HG03095 (cell line): ENCODE results near the gene SETBP1.

ENCODE experiments used
- ATAC-seq: cut with Tn5 transposase; IDR thresholded peaks from one replicate; pipeline ENCODE4 v1.9.1; 2021; ENCODE audit warnings: moderate library complexity; ENCODE audit not compliant: unreplicated experiment

The SETBP1 gene

DNA sequence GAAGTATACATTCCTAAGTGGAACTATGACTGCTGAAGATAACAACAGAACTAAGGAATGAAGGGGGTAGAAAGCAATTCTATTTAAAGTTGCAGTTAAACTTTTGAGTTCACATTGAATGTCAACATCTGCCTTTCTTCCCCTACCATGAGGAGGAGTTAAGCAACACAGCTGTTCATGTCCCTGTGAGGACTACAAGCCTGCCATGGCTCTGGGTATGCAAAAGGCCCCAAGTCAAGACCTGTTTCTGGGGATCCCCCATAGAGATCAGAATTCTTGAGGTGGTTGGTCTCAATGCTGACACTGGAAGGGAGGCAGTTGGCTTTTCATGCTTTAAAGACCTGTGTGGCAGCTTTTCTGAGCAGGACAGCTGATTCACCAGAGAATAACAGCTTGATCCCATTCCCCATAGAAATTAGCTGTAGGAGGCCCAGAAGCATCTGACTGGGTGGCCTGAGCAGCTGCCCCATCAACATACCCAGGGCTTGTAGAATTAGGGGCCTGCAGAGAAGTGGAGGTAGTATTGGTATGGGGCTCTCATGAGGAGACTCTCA, 131.0 kb downstream of the SETBP1 start:
- no peak for ATAC-seq

DNA sequence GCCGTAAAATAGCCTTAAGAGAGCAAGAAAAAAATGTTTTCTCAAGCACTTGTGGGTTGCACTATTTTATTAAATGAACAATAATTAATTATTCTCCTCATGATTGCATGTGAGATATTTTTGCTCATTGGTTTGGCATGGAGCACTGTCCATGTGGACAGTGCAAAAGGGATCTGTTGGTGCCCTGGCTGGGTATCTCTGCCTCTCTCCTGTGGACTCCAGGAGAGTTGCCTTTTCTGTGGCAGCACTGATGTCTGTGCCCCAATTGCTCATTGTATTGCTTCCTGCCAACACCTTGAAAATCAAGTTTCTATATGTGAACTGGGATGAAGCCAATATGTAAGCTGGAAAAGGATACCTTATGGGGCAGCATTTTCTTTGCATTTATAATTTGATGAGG, 131.7 kb downstream of the SETBP1 start:
- ATAC-seq: no peak

DNA sequence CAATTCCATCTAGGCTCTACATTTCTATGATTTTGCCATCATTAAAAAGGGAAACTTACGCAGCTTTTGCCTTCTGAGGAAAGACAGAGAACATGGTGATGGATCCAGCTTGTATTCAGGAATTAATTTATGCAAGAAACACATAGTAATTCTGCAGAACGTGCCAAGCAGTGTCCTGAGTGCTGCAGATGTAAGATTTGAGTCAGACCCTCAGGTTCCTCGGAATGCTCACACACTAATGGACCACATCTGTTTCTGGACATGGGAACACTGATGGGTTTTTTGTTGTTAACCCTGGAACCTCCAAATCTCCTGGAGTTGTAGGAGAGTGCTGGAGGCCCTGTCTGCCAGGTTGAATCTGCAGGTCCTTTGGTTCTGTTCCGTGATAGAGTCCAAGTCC, 132.9 kb downstream of the SETBP1 start:
- ATAC-seq: no peak

DNA sequence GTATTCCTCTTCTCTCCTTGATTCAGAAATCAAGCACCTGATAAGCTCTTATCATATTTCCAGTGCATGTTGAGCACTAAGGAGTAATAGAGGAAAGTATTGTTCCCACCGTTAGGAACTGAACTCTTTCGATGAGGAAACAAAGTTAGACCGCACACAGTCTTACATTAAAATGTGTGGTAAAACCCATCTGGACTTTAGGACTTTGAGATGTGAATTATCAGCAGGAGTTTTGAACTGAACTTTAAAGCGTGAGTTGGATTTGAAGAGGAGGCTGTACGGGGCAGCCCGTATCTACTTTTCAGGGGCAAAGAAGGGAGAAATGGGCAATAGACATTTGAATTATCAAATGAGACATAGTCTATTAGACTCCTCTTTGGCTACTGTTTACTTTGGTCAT, 134.4 kb downstream of the SETBP1 start:
- no peak for ATAC-seq

DNA sequence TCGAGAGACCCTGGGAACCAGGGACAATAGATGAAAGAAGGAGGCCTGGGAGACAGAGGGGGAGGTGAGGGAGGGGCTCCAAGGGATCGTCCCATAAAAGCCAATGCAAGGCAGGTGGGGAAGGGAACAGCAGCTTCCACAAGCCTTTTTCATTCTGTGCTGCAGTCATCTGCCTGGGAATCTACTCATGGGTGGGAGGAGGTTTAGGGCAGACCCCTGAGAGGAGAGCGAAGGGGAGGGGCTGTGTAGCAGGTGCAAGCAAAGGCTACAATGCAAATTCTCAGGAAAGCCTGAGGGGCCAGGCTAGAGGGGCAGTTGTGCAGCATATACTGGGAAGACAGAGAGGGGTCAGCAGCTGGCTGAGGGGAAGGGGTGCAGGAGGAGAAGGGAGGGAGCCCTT, 135.4 kb downstream of the SETBP1 start:
- ATAC-seq: no peak

DNA sequence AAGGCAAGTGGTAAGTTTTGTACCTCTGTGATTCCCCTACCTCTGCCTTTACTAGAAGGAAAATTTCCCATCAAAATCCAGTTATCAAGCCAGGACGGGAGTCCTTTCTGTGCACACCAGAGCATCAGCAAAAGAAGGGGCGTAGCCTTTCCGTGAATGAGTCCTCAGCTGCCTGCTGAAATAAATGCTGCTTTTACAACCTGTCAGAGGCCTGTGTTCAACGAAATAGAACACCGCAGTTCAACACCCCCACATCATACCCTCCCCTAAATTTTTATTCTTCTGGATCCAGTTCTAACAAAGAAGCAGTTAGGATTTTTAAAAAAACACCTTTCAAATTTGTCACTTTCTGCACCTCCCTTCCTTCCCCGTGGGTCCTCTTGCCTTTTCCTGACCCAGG, 135.8 kb downstream of the SETBP1 start:
- ATAC-seq: no peak

DNA sequence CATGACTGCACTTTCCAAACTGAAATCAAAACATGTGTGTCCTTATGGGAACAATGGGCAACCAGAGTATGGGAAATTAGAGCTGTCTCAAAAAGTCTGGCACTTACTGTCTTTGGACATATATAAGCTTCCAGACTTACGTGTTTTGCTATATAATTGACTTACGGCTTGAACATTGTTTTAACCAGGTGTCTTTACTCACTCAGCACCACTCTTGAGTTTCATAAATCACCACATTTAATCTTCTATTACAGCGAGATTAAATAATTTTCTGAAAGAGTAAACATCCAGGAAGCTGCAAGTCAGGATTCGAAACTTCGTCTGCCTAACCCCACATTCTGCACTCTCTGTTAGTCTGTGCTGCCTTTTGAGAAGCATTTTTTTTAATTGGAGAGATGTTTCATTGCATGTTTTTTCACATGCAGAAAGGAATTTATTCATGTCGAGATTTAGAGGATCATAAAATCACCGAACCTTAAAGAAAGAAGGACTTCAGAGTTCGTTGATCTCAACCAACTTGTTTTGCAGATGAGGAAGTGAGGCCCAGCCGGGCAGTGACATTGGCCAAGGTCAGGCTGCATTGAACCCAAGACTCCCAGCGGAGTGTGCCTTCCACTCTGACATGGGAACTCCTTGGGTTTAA, 137.3 kb downstream of the SETBP1 start:
- no peak for ATAC-seq

DNA sequence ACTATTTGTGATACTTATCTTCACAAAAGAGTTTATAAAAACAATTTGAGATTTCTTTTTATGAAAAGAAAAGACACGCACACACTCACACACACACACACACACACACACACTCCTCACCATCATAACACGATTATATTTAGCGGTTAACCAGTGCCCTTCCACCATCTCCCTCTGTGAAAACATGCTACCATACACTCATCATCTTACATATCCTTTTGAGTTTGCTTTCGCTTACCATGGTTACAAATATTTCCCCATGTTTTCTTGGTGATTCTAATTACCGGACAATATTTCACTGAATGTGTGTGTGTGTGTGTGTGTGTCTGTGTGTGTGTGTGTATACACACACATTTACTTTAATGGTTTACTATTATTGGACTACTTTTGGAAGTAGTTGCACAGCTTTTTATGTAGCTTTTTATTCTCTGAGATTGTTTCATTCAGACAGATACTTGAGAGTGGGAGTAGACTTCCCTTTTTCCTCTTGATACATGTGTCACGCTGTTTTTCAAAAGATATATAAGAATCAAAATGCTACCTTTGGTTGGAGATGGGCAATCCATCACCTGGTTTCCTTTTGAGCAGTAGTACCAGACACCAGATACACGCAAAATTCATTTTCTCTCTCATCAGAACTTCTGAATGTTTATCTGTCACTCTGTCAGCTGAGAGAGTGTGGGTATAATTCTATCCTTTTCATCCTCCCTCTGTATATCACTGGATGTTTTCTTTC, 138.1 kb downstream of the SETBP1 start:
- no peak for ATAC-seq

DNA sequence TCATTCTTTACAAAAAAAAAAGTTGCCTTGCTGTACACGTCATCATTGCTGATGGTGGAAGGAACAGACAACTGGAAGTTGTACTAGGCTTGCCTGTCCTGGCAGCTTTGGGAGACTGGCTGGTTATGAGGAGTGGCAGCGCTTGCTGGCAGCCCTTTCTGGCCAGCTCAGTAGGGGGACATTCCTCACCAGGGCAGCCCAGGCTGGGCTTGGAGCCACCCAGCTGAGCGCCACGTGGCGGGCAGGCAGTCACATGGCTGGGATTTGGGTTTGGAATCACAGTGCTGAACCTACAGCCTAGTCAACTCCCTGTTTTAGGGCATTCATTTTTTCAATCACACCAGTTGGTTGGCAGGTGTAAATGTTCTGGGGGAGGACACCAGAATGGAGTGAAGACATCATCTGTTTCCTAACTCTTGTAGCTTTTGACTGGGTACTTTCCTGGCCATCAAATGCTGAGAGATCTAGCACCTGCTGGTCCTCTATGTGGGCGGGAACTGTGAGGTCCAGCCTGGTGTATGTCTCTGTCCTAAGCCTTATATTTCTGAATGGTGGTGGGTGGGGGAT, 139.3 kb downstream of the SETBP1 start:
- no peak for ATAC-seq

DNA sequence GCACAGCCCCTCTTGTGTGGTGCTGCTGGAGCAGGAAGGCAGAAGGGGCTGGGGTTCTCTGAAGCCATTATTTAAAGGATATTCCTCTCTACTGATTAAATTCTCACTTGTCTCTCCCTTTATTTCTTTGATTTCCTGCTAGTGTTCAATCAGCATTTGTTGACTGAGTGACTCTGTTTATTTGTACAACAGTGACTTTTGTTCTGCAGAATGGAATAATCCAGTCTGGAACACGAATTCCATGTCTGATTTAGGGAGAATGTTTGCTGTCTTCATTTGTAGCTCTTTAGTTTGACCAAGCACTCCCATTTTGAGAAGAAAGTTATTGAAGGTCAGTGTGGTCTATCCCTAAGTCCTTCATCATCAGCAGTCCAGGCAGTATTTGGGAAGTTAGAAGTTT, 141.2 kb downstream of the SETBP1 start:
- ATAC-seq: no peak

DNA sequence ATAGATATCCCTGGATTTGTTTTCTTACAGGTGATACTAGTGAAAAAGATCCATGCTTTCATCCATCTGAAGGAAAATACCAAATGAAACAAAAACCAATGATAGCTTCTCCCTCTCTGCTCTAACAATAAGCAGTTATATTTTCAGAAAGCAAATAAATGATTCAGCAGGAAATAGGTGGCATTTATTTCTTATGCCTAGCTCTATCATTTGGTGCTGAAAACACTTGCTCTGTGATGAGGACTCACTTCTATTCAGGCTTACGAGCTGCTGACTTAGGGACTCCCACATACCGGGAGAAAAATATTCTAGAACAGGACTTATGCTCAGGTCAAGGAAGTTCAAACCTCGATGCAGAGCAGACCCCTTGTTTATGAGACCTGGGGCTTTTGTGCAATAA, 142.6 kb downstream of the SETBP1 start:
- no peak for ATAC-seq

DNA sequence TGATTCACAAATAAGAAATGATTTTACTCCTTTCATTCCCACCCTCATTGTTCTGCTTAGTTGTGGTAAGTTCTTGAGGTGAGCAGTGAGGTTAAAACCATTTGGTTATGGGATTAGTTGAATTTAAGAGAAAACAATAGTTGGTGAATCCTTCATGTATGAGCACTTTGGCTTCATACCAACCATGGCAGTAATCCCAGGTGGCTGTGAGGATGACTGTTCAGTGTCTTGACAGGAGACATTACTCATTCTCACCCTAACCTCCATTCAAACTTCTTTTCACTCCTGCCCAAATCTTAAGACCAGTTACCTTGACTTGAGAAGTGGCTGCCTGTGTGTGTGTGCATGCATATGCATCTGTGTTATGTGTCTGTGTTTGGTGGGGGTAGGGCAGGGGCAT, 143.1 kb downstream of the SETBP1 start:
- no peak for ATAC-seq

DNA sequence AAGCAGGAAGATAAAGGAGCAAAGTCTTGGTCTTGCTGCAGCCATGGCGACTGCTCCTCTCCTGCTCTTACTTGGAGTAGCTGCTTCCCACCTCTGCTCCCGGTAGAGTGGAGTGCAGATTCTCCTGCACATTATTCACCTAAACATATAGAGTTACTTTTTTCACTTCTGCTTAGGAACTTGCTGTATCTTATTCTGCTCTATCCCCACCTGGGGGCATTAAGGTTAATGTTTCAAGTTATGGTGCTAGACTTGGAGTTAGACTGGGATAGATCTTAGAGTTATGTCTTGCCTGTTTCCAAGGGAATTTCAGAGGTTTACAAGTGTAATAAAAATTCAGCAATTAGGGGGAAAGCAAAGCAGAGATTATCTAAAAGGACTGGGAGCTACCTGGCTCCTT, 144.2 kb downstream of the SETBP1 start:
- no peak for ATAC-seq

DNA sequence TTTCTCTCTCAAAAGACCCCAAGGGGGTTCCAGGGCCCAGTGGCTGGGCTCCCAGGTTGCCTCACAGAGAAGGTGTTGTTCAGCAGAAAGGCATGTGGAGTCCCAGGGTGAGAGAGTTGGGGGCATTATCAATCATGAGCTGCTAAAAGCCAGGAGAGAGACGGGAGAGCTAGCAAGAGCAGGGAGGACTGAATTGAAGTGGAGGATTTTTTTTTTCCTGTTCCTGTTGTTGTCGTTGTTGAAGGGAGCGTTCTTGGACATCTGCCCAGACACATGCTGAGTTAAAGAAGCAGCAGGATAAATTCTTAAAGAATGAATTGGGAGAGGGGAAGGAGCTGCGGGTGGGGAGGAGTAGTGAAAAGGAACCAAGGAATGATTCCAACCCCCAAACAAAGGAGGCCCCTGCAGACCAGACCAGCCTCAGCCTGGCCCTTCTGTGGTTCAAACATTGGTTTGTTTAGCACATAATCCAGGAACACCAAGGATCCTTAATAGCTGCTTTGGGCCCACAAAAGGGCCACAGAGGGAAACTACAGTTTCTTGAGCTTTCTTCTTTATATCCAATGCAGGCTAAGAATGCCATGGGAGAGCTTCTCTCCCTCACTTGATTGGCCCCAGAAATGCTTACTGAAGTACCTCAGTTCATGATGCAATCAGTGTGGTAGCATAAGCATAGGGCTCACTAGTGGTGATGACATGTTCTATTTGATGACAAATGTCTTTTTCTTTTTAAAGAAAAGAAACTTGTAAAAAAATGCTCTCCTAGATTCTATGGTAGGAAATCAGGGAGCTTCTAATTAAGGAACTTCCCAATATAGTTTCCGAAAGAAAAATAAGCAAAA, 146.0 kb downstream of the SETBP1 start:
- no peak for ATAC-seq

DNA sequence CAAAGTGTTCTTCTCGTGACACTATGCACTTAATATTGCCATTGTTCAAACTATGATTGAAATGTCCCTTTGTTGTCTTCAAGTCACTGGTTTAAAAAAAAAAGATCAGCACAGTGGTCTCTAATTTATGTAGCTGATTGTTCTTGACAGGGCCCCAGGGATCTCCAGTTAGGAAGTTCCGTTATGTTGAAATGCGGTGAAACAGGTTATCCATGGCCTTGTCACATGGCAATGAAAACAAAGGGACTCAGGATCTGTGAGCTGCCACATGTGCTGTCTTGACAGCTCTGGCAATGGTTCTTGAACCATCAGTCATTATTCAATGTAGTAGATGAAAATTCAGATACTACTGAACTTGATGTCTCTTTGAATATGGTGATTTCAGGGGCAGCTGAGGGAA, 147.4 kb downstream of the SETBP1 start:
- ATAC-seq: no peak

DNA sequence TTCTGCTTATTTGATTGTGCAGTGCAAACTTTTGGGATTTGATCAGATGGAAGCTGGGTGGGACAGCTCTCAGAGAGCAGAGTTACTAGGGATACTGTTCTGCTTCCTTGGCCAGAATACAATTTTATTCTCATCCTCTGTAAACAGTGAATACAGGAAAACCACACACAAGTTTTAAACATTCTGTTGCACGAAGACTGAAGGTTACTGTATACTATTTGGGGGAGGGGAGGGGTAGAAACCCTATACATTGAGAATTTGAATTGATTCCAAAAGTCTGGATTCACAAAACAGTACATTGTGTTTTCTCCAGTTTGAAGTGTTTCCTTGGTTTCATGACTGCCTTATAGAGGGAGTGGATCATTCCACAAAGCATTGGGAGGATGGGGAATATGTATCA, 149.9 kb downstream of the SETBP1 start:
- no peak for ATAC-seq

DNA sequence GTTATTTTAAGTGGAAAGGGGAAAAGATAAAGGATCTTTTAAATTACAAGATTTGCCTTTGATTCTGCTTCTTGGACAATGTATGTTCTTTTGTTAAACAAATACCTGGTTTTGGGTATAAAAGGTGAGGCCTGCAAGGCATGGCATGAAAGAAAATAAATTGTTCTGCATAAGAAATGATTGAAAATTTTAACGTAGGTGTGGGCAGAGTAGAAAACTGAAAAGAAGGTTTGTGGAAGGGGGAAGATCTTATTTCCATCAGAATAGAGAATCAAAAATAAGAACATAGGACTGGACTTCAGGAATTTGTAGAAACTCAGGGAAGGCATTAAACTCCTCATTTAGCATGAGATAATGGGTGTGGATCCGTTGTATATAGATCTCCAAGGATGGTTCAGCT, 153.1 kb downstream of the SETBP1 start:
- no peak for ATAC-seq

DNA sequence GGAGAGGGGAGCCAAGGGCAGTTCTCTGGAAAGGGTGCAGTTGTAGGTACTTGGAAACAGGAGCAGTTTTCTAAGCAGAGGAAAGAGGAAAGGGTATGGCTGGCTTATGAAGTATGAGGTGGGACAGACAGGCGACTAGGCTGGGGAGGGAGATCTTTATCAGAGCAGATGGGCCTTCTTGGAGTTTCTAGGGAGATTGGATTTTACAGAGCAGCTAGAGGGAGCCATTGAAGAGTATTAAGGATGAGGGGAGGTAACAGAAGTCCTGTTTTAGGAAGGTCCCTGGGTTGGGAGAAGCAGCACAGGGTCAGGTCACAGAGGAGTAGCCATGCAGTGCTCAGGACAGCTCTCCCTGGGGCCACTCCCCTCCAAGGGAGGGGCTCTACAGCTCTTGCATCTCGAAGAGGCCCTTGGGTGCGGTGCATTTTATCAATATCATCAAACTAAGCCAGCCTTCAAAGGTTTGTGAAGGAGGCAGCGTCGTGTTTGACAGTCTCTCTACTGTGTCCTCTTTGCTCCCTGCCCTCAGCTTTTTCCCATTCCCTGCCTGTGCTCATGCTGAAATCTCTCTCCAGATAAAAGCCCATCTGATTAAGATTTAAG, 154.3 kb downstream of the SETBP1 start:
- no peak for ATAC-seq

DNA sequence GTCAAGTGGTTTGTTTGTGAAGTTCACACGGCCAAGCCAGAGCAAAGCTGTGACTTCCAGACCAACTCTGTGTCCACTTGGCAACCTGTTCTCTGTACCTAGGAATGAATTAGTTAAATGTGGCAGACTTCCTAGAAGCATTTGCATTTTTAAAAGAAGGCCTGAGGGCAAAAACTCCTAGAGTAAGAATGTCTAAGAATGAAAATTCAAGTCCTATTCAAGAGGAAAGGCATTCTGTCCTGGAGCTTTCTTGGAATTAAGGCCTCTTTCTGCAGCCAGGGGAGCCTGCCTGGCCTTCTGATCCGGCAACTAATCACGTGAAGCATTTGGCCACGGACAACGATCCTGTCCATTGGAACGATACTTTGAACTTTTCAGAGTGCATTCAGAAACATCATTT, 155.0 kb downstream of the SETBP1 start:
- no peak for ATAC-seq

DNA sequence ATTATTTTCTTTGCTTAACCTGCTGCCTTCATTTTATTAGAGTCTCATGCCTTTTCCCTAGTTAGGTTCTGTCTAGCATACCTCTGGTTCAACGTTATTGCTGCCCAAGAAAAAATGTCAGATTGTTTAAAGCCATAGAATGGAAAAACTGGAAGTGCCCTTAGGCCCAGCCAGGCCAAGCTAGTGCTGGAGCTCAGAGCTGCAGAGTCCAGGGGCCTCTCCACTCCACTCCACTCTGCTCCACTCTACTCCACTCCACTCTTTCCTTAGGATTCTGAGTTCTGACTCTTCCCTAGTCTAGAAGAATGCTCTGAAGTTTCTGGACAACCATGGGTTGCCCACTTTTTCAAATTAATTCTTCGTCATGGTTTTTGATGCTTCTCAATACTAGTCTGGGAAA, 155.6 kb downstream of the SETBP1 start:
- ATAC-seq: no peak
